ENCODE data around the gene TICAM2.

Gene TICAM2

DNA sequence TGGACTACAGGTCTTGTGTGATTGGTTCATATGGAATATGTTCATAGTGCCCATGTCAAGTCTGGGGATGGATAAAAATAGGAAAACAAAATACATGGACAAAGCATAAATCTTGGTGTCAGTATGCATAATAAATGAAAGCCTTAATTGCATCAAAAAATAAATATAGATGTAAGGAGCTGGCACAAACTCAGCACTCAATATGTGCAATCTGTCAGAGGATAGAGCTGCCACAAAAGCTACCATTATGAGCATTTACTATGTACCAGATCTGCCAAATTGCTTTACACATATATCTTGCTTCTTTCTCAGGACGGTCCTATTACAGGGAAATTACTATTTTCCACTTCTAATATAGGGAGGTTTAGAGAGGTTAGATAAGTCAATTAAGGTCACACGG, 41.8 kb upstream of the TICAM2 start:
- Histone ChIP-seq H3K27ac (ENCODE audit: low read length) (no peak overlapping the region), H2AFZ (ENCODE audit: low read depth, low read length) (no peak overlapping the region), H3K4me1 (ENCODE audit: insufficient read depth, low read length) (no peaks in the 10 kb centered on the region), H4K20me1 (ENCODE audit: insufficient read depth, low read length) (no peaks in the 10 kb centered on the region), H3K9ac (ENCODE audit: low read depth, low read length) (no peak overlapping the region), H3K27me3 (ENCODE audit: insufficient read depth, low read length, poor library complexity) (peaks cover 19% of the 10 kb centered on the region), H3K4me3 (ENCODE audit: low read depth in 1 of 2, low read length in 2 of 2) (no peak overlapping the region), H3K79me2 (ENCODE audit: insufficient read depth, low read length) (no peaks in the 10 kb centered on the region), H3K4me2 (ENCODE audit: insufficient read depth, low read length) (no peak overlapping the region), H3K9me3 (ENCODE audit: insufficient read depth, low read length, severe bottlenecking) (no peaks in the 10 kb centered on the region), H3K36me3 (ENCODE audit: insufficient read depth, low read length) (no peaks in the 10 kb centered on the region)
- ATAC-seq (ENCODE audit: insufficient read depth, low read depth) (no peak), DNase-seq (no peak)
- no peak for TF ChIP-seq EZH2 (IDR thresholded peaks at IDR 0.05; ENCODE audit: borderline replicate concordance, low read depth, low read length, severe bottlenecking)
- TF ChIP-seq, protein P1, sequence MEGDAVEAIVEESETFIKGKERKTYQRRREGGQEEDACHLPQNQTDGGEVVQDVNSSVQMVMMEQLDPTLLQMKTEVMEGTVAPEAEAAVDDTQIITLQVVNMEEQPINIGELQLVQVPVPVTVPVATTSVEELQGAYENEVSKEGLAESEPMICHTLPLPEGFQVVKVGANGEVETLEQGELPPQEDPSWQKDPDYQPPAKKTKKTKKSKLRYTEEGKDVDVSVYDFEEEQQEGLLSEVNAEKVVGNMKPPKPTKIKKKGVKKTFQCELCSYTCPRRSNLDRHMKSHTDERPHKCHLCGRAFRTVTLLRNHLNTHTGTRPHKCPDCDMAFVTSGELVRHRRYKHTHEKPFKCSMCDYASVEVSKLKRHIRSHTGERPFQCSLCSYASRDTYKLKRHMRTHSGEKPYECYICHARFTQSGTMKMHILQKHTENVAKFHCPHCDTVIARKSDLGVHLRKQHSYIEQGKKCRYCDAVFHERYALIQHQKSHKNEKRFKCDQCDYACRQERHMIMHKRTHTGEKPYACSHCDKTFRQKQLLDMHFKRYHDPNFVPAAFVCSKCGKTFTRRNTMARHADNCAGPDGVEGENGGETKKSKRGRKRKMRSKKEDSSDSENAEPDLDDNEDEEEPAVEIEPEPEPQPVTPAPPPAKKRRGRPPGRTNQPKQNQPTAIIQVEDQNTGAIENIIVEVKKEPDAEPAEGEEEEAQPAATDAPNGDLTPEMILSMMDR (IDR thresholded peaks at IDR 0.05; ENCODE audit: borderline replicate concordance, extremely low read depth, low read length, poor library complexity, severe bottlenecking) = no peak

DNA sequence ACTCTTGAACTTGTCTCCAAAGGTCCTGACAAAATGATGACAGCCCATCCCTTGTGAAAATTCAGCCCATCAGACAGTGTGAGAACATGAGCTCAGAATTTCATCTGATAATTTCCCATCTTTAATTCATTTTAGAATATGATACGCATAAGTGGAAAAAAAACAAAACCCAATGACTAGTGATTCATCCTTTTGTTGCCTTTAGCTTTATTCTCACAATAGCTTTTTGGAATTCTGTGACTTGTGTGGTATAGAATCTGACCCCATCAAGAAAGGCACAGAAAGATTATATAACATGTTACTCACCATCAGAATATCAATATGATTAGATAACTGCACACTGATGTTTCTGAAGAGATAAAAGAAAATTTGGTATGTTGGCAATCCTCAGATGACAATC, 39.7 kb upstream of the TICAM2 start:
- Histone ChIP-seq H3K4me1 (ENCODE audit: insufficient read depth, low read length) (no peaks in the 10 kb centered on the region), H3K9ac (ENCODE audit: low read depth, low read length) (no peak overlapping the region), H3K27me3 (ENCODE audit: insufficient read depth, low read length, poor library complexity) (peaks cover 16% of the 10 kb centered on the region), H3K4me3 (ENCODE audit: low read depth in 1 of 2, low read length in 2 of 2) (no peak overlapping the region), H3K9me3 (ENCODE audit: insufficient read depth, low read length, severe bottlenecking) (no peaks in the 10 kb centered on the region), H4K20me1 (ENCODE audit: insufficient read depth, low read length) (no peaks in the 10 kb centered on the region), H2AFZ (ENCODE audit: low read depth, low read length) (no peak overlapping the region), H3K4me2 (ENCODE audit: insufficient read depth, low read length) (no peak overlapping the region), H3K79me2 (ENCODE audit: insufficient read depth, low read length) (no peaks in the 10 kb centered on the region), H3K36me3 (ENCODE audit: insufficient read depth, low read length) (no peaks in the 10 kb centered on the region), H3K27ac (ENCODE audit: low read length) (no peak overlapping the region)
- ATAC-seq (ENCODE audit: insufficient read depth, low read depth) = no peak
- no peak for DNase-seq
- TF ChIP-seq EZH2 (IDR thresholded peaks at IDR 0.05; ENCODE audit: borderline replicate concordance, low read depth, low read length, severe bottlenecking) = no peak
- TF ChIP-seq, protein P1 (IDR thresholded peaks at IDR 0.05; ENCODE audit: borderline replicate concordance, extremely low read depth, low read length, poor library complexity, severe bottlenecking) = no peak

DNA sequence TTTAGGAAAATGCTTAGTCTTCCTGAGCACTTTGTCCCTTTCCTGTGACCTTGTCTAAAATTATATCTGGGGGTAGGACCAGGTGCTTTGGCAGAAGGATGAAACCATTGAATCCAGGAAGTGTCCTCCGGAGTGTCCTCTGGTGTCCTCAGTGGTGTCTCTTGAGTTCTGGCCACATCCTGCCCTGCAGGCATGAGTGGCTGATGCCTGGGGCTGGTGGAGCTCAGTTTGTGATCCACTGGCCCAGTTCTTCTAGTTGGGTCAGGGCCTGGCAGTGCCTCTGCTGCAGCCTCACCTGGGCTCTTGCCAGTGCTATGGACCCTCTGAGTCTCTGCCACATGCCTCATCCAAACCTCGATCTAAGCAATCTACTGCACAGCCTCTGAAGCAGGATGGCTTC, 38.0 kb upstream of the TICAM2 start:
- ATAC-seq (ENCODE audit: insufficient read depth, low read depth) (peak; percentile 40; the same call in 2 of the 3 replicates), DNase-seq (no peak)
- Histone ChIP-seq H3K9me3 (ENCODE audit: insufficient read depth, low read length, severe bottlenecking) (no peaks in the 10 kb centered on the region), H3K27me3 (ENCODE audit: insufficient read depth, low read length, poor library complexity) (peaks cover 12% of the 10 kb centered on the region), H3K79me2 (ENCODE audit: insufficient read depth, low read length) (no peaks in the 10 kb centered on the region), H3K9ac (ENCODE audit: low read depth, low read length) (no peak overlapping the region), H3K36me3 (ENCODE audit: insufficient read depth, low read length) (no peaks in the 10 kb centered on the region), H3K4me2 (ENCODE audit: insufficient read depth, low read length) (no peak overlapping the region), H2AFZ (ENCODE audit: low read depth, low read length) (no peak overlapping the region), H3K4me3 (ENCODE audit: low read depth in 1 of 2, low read length in 2 of 2) (no peak overlapping the region), H3K4me1 (ENCODE audit: insufficient read depth, low read length) (peaks cover 2% of the 10 kb centered on the region; the same call in 1 of the 2 replicates), H4K20me1 (ENCODE audit: insufficient read depth, low read length) (no peaks in the 10 kb centered on the region), H3K27ac (ENCODE audit: low read length) (no peak overlapping the region)
- TF ChIP-seq EZH2 (IDR thresholded peaks at IDR 0.05; ENCODE audit: borderline replicate concordance, low read depth, low read length, severe bottlenecking) = no peak
- TF ChIP-seq, protein P1 (IDR thresholded peaks at IDR 0.05; ENCODE audit: borderline replicate concordance, extremely low read depth, low read length, poor library complexity, severe bottlenecking) = no peak

DNA sequence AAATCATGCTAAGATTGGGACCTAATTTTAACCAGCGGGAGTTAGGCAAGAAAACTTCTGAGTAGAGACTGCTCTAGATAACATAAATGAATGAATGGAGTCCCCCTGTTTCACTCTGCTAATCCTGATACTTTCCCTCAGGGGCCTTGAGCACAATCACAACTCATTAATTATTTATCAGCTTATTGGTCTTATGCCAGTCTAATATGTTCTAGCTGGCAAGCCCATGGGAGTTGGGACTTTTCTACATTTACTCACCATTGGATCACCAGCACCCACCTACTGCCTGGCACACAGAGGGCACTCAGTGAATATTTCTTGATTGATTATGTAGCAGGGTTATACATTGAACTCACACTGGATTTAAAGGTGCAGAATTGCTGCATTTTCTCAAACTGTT, 37.1 kb upstream of the TICAM2 start:
- ATAC-seq (ENCODE audit: insufficient read depth, low read depth) = no peak
- no peak for TF ChIP-seq EZH2 (IDR thresholded peaks at IDR 0.05; ENCODE audit: borderline replicate concordance, low read depth, low read length, severe bottlenecking)
- TF ChIP-seq, protein P1 (IDR thresholded peaks at IDR 0.05; ENCODE audit: borderline replicate concordance, extremely low read depth, low read length, poor library complexity, severe bottlenecking) = no peak
- H3K4me3 ChIP-seq (ENCODE audit: low read depth in 1 of 2, low read length in 2 of 2) = no peak overlapping the region
- H3K4me1 ChIP-seq (ENCODE audit: insufficient read depth, low read length) = peaks cover 7% of the 10 kb centered on the region
- no peaks in the 10 kb centered on the region for H3K9me3 ChIP-seq (ENCODE audit: insufficient read depth, low read length, severe bottlenecking)
- no peak overlapping the region for H3K27ac ChIP-seq (ENCODE audit: low read length)
- H3K9ac ChIP-seq (ENCODE audit: low read depth, low read length) = no peak overlapping the region
- H2AFZ ChIP-seq (ENCODE audit: low read depth, low read length) = no peak overlapping the region
- H4K20me1 ChIP-seq (ENCODE audit: insufficient read depth, low read length) = no peaks in the 10 kb centered on the region
- H3K79me2 ChIP-seq (ENCODE audit: insufficient read depth, low read length) = no peaks in the 10 kb centered on the region
- no peak overlapping the region for H3K4me2 ChIP-seq (ENCODE audit: insufficient read depth, low read length)
- no peaks in the 10 kb centered on the region for H3K36me3 ChIP-seq (ENCODE audit: insufficient read depth, low read length)
- DNase-seq = no peak
- H3K27me3 ChIP-seq (ENCODE audit: insufficient read depth, low read length, poor library complexity) = peaks cover 7% of the 10 kb centered on the region

All from DND-41 (cell line).